Measurements from ENCODE around the gene EXOC1L. TPM values are rescaled to one million over a fixed set of nuclear protein-coding genes. Genes with fewer than 3 reads are reported as not detected.
"Not testable (repeated sequence)": the region's sequence is repeated elsewhere in the genome, so short reads cannot be mapped to it uniquely, and the experiment has no call there.

Gene EXOC1L
- total RNA-seq, 1 donor, result not detected

DNA sequence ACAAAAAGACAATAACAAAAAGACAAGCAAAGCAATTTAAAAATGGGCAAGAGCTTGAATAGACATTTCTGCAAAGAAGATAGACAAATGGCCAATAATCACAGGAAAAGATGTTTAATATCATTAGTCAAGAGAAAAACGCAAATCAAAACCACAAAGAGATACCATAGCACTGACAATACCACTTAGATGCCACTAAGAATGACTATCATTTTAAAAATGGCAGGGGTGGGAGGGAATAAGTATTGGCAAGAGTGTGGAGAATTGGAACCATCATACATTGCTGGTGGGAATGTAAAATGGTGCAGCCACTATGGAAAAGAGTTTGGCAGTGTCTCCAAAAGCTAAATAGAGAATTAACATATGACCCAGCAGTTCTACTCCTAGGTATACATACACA is 18.8 kb downstream of the EXOC1L start:
- no peak for TF ChIP-seq CTCF (IDR thresholded peaks at IDR 0.05; ENCODE audit: extremely low read depth, low read depth, low read length)
- Histone ChIP-seq H3K27ac (ENCODE audit: low read depth, low read length) (no peak overlapping the region), H3K27me3 (ENCODE audit: insufficient read depth, low read length) (no peaks in the 10 kb centered on the region), H3K9me3 (ENCODE audit: low read depth, low read length) (no peaks in the 10 kb centered on the region), H3K4me3 (ENCODE audit: insufficient read depth, low read length) (no peak overlapping the region), H4K20me1 (ENCODE audit: insufficient read depth, low read length) (no peaks in the 10 kb centered on the region), H3K36me3 (ENCODE audit: insufficient read depth, low read length) (no peaks in the 10 kb centered on the region), H2AFZ (ENCODE audit: low read length) (no peak overlapping the region), H3K79me2 (ENCODE audit: insufficient read depth, low read length) (no peaks in the 10 kb centered on the region), H3K4me2 (ENCODE audit: insufficient read depth, low read length) (no peak overlapping the region), H3K4me1 (ENCODE audit: insufficient read depth, low read length) (peaks cover 6% of the 10 kb centered on the region)
- no peak for DNase-seq (ENCODE audit: insufficient read length, low spot score, missing footprints)

- no peak for TF ChIP-seq CTCF (IDR thresholded peaks at IDR 0.05; ENCODE audit: extremely low read depth, low read depth, low read length)
- Histone ChIP-seq H4K20me1 (ENCODE audit: insufficient read depth, low read length) (no peaks in the 10 kb centered on the region), H3K4me1 (ENCODE audit: insufficient read depth, low read length) (peaks cover 6% of the 10 kb centered on the region), H3K9me3 (ENCODE audit: low read depth, low read length) (no peaks in the 10 kb centered on the region), H3K27ac (ENCODE audit: low read depth, low read length) (no peak overlapping the region), H3K79me2 (ENCODE audit: insufficient read depth, low read length) (no peaks in the 10 kb centered on the region), H2AFZ (ENCODE audit: low read length) (no peak overlapping the region), H3K4me2 (ENCODE audit: insufficient read depth, low read length) (no peak overlapping the region), H3K4me3 (ENCODE audit: insufficient read depth, low read length) (no peak overlapping the region), H3K27me3 (ENCODE audit: insufficient read depth, low read length) (no peaks in the 10 kb centered on the region), H3K36me3 (ENCODE audit: insufficient read depth, low read length) (no peaks in the 10 kb centered on the region)
- DNase-seq (ENCODE audit: insufficient read length, low spot score, missing footprints), result no peak
Observed at GRCh38 chr4:55838952-55839351, 19.4 kb downstream of the EXOC1L start.

DNA sequence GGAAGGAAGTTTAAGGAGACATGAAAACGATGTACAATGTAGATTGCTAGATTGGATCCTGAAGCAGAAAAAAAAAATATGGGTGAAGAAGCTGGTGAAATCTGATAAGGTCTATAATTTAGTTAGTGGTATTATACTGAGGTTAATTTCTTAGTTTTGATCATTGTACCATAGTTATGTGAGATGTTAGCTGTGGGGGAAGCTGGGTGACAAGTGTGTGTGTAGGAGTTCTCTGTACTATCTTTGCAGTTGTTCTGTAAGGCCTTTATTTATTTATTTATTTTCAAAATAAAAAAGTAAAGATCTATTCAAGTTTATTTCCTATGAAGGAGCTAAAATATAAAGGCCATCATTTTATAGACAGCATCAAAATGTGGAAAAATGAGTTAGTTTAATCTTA is 21.4 kb downstream of the EXOC1L start:
- no peaks in the 10 kb centered on the region for H3K36me3 ChIP-seq (ENCODE audit: insufficient read depth, low read length)

GRCh38 chr4:55841373-55842239 is 22.0 kb downstream of the EXOC1L start:
- H3K79me2 ChIP-seq (ENCODE audit: insufficient read depth, low read length); H3K4me3 ChIP-seq (ENCODE audit: insufficient read depth, low read length); H3K36me3 ChIP-seq (ENCODE audit: insufficient read depth, low read length); H3K9me3 ChIP-seq (ENCODE audit: low read depth, low read length); H3K4me1 ChIP-seq (ENCODE audit: insufficient read depth, low read length); H2AFZ ChIP-seq (ENCODE audit: low read length); H4K20me1 ChIP-seq (ENCODE audit: insufficient read depth, low read length); DNase-seq (ENCODE audit: insufficient read length, low spot score, missing footprints); H3K4me2 ChIP-seq (ENCODE audit: insufficient read depth, low read length); H3K27ac ChIP-seq (ENCODE audit: low read depth, low read length); H3K27me3 ChIP-seq (ENCODE audit: insufficient read depth, low read length): not testable (repeated sequence)

More for the DNA sequence above, 21.4 kb downstream of the EXOC1L start:
- H3K9me3 ChIP-seq (ENCODE audit: low read depth, low read length), result no peaks in the 10 kb centered on the region
- H3K4me3 ChIP-seq (ENCODE audit: insufficient read depth, low read length), result no peak overlapping the region
- H3K27ac ChIP-seq (ENCODE audit: low read depth, low read length), result no peak overlapping the region
- no peak overlapping the region for H2AFZ ChIP-seq (ENCODE audit: low read length)
- peaks cover 6% of the 10 kb centered on the region for H3K4me1 ChIP-seq (ENCODE audit: insufficient read depth, low read length)
- H4K20me1 ChIP-seq (ENCODE audit: insufficient read depth, low read length), result no peaks in the 10 kb centered on the region
- TF ChIP-seq CTCF (IDR thresholded peaks at IDR 0.05; ENCODE audit: extremely low read depth, low read depth, low read length), result no peak
- H3K79me2 ChIP-seq (ENCODE audit: insufficient read depth, low read length), result no peaks in the 10 kb centered on the region
- H3K4me2 ChIP-seq (ENCODE audit: insufficient read depth, low read length), result no peak overlapping the region
- no peaks in the 10 kb centered on the region for H3K27me3 ChIP-seq (ENCODE audit: insufficient read depth, low read length)
- DNase-seq (ENCODE audit: insufficient read length, low spot score, missing footprints), result no peak

DNA sequence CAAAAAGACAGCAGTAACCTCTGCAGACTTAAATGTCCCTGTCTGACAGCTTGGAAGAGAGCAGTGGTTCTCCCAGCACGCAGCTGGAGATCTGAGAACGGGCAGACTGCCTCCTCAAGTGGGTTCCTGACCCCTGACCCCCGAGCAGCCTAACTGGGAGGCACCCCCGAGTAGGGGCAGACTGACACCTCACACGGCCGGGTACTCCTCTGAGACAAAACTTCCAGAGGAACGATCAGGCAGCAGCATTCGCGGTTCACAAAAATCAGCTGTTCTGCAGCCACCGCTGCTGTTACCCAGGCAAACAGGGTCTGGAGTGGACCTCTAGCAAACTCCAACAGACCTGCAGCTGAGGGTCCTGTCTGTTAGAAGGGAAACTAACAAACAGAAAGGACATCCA is 22.7 kb downstream of the EXOC1L start:
- not testable (repeated sequence) for DNase-seq (ENCODE audit: insufficient read length, low spot score, missing footprints); H2AFZ ChIP-seq (ENCODE audit: low read length); H3K79me2 ChIP-seq (ENCODE audit: insufficient read depth, low read length); H3K27me3 ChIP-seq (ENCODE audit: insufficient read depth, low read length); H3K4me2 ChIP-seq (ENCODE audit: insufficient read depth, low read length); H3K9me3 ChIP-seq (ENCODE audit: low read depth, low read length); H4K20me1 ChIP-seq (ENCODE audit: insufficient read depth, low read length); H3K4me1 ChIP-seq (ENCODE audit: insufficient read depth, low read length); H3K27ac ChIP-seq (ENCODE audit: low read depth, low read length); H3K4me3 ChIP-seq (ENCODE audit: insufficient read depth, low read length); H3K36me3 ChIP-seq (ENCODE audit: insufficient read depth, low read length)

Data from osteoblast (primary cell).